Neural cell (in vitro differentiated cells): ENCODE data around the gene TNS3. TPM values are rescaled to one million over a fixed set of nuclear protein-coding genes. Genes with fewer than 3 reads are reported as not detected.

ENCODE experiments used
- H2AFZ ChIP-seq: fragments of 200-600, 300-800 bp; sonication (generic), shearing (Covaris generic); 2 replicates; pipeline ENCODE4 v1.6.0; 2014; ENCODE audit warnings: low read depth, mild to moderate bottlenecking, antibody characterized with exemption, low read length, moderate library complexity
- H3F3A ChIP-seq: fragments of 200-600 bp; shearing (Covaris generic); 2 replicates; pipeline ENCODE4 v1.6.1; 2016; ENCODE audit warnings: mild to moderate bottlenecking, moderate library complexity, mixed read lengths, antibody characterized with exemption, low read length; ENCODE audit not compliant: insufficient read depth, poor library complexity, severe bottlenecking
- H3K27ac ChIP-seq: fragments of 200-600, 300-800 bp; sonication (generic), shearing (Covaris generic); 2 replicates; pipeline ENCODE4 v1.5.1; 2014; ENCODE audit warnings: mild to moderate bottlenecking, low read length, moderate library complexity
- H3K27me3 ChIP-seq: fragments of 300-800, 200-600 bp; sonication (generic), shearing (Covaris generic); 2 replicates; pipeline ENCODE4 v1.6.0; 2014; ENCODE audit warnings: mild to moderate bottlenecking, low read depth, low read length, moderate library complexity; ENCODE audit not compliant: insufficient read depth
- H3K36me3 ChIP-seq: fragments of 300-800, 200-600 bp; sonication (generic), shearing (Covaris generic); 2 replicates; pipeline ENCODE4 v1.5.1; 2014; ENCODE audit warnings: mild to moderate bottlenecking, antibody characterized with exemption, low read length, moderate library complexity; ENCODE audit not compliant: insufficient read depth
- H3K4me2 ChIP-seq: fragments of 300-800, 200-600 bp; sonication (generic), shearing (Covaris generic); 2 replicates; pipeline ENCODE4 v1.6.0; 2014; ENCODE audit warnings: mild to moderate bottlenecking, low read length
- H3K4me3 ChIP-seq: fragments of 300-800, 200-600 bp; sonication (generic), shearing (Covaris generic); 2 replicates; pipeline ENCODE4 v1.5.1; 2014; ENCODE audit warnings: mild to moderate bottlenecking, low read length, moderate library complexity
- H3K79me2 ChIP-seq: fragments of 200-600 bp; shearing (Covaris generic); replicated peaks from 2 replicates; pipeline ENCODE4 v1.6.0; 2014; ENCODE audit warnings: mild to moderate bottlenecking, low read length, moderate library complexity; ENCODE audit not compliant: insufficient read depth
- H3K9ac ChIP-seq: fragments of 300-800, 200-600 bp; sonication (generic), shearing (Covaris generic); 2 replicates; pipeline ENCODE4 v1.6.1; 2016; ENCODE audit warnings: mild to moderate bottlenecking, low read length, mixed read lengths
- H3K9me2 ChIP-seq: fragments of 200-600 bp; shearing (Covaris generic); 2 replicates; pipeline ENCODE4 v1.6.1; 2016; ENCODE audit warnings: mild to moderate bottlenecking, low read length, mixed read lengths; ENCODE audit not compliant: insufficient read depth
- H3K9me3 ChIP-seq: fragments of 200-600, 300-800 bp; sonication (generic), shearing (Covaris generic); 2 replicates; pipeline ENCODE4 v1.6.1; 2016; ENCODE audit warnings: mild to moderate bottlenecking, mixed run types, low read length, moderate library complexity, mixed read lengths
- H4K20me1 ChIP-seq: fragments of 200-600 bp; shearing (Covaris generic); 2 replicates; pipeline ENCODE4 v1.6.1; 2016; ENCODE audit warnings: mild to moderate bottlenecking, mixed run types; ENCODE audit not compliant: insufficient read depth
- CTCF ChIP-seq: fragments of 450-650 bp; IDR thresholded peaks from 2 replicates; pipeline ENCODE4 v1.5.1; 2014; ENCODE audit warnings: antibody characterized with exemption, mild to moderate bottlenecking, moderate library complexity; ENCODE audit not compliant: poor library complexity, severe bottlenecking
- MXI1 ChIP-seq: fragments of 450-650 bp; conservative IDR thresholded peaks from 2 replicates; pipeline ENCODE4 v1.6.1; 2014; ENCODE audit warnings: antibody characterized with exemption, mild to moderate bottlenecking; ENCODE audit not compliant: poor library complexity, severe bottlenecking
- POLR2AphosphoS5 ChIP-seq: IDR thresholded peaks from 2 replicates; pipeline ENCODE4 v1.6.1; 2012
- RAD21 ChIP-seq: fragments of 450-650 bp; conservative IDR thresholded peaks from 2 replicates; pipeline ENCODE4 v1.6.1; 2014; ENCODE audit warnings: antibody characterized with exemption, mild to moderate bottlenecking, moderate library complexity
- REST ChIP-seq: IDR thresholded peaks from 2 replicates; pipeline ENCODE4 v1.6.1; 2012; ENCODE audit warnings: borderline replicate concordance
- TAF1 ChIP-seq: IDR thresholded peaks from 2 replicates; pipeline ENCODE4 v1.6.1; 2012; ENCODE audit warnings: low read depth
- polyA plus RNA-seq: library from polyadenylated mRNA; depleted of rRNA; stranded (reverse); fragments of >200 nt; gene quantifications from 2 replicates; pipeline ENCODE4 v1.2.3, GENCODE V29; 2014

The TNS3 gene
- polyA plus RNA-seq, 1 donor from 2014 or later = 0.58 TPM

DNA sequence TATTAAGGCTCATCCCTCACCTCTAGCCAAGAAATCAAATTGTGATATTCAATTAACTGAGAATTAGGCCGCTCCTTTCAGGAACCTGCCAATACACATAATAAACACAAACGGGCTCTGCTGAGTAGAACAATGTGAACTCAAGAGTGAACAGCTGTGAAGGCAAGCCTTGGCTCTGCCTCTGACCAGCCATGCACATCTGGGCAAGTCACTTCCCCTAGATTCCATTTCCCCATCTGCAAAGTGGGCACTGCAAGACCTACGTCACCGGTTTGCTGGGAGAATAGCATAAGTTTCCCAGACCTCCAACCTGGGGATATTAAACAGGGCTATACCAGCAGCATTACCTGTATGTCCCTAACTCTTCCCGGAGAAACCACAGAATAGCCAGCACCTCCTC is 355.2 kb downstream of the TNS3 start:
- Histone ChIP-seq H3K79me2 (no peaks in the 10 kb centered on the region), H3K27ac (no peak overlapping the region), H3K27me3 (no peaks in the 10 kb centered on the region), H3K4me3 (no peak overlapping the region), H3K36me3 (no peaks in the 10 kb centered on the region), H3K9me2 (no peaks in the 10 kb centered on the region), H3K4me2 (no peak overlapping the region), H3K9ac (no peak overlapping the region), H3F3A (no peaks in the 10 kb centered on the region), H4K20me1 (no peaks in the 10 kb centered on the region), H2AFZ (no peak overlapping the region), H3K9me3 (no peaks in the 10 kb centered on the region)
- no peak for TF ChIP-seq POLR2AphosphoS5

DNA sequence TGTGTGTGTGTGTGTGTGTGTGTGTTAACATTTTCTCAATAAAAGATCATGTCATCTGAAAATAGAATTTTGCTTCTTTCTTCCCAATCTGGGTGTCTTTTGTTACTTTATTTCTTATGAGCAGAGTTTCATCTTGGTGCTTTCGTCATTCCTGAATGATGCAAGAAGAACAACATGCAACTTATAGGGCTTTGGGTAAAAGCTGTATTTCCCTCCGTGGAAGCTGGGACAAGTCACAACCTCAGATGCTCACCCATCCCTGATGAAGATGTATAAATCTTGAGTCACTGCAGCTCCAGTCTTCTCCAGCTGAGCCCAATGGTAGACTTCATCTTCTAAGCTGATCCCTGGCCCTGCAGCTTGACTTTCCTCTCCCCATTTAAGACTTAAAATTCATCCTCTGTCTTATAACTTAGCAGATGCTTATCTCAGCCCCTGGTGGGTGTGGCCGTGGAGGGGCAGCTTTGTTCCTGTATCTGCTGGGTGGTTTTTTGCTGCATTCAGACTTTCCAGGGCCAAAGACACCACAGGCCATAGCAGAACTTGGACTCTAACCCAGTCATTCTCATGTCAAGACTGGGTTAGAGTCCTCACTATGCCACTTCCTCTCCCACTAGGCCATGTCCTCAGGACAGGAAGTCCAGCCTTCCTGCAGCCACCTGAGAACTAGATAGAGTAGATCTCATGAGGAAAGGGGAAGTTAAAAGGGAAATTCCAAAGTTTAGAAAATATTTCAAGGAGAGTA is 356.4 kb downstream of the TNS3 start:
- H3K27me3 ChIP-seq = no peaks in the 10 kb centered on the region

More for the DNA sequence above, 356.4 kb downstream of the TNS3 start:
- no peaks in the 10 kb centered on the region for H3K79me2 ChIP-seq
- no peaks in the 10 kb centered on the region for H3K9me3 ChIP-seq
- H3K27ac ChIP-seq = no peak overlapping the region
- no peaks in the 10 kb centered on the region for H4K20me1 ChIP-seq
- TF ChIP-seq RAD21 (no peak), TAF1 (no peak), CTCF (no peak), REST (no peak), MXI1 (no peak)
- H3K9ac ChIP-seq = no peak overlapping the region
- H3K4me2 ChIP-seq = no peak overlapping the region
- H3K9me2 ChIP-seq = no peaks in the 10 kb centered on the region
- no peaks in the 10 kb centered on the region for H3K36me3 ChIP-seq
- H3K4me3 ChIP-seq = no peak overlapping the region
- H2AFZ ChIP-seq = no peak overlapping the region
- no peaks in the 10 kb centered on the region for H3F3A ChIP-seq
